MV-4-11 (cell line): ENCODE results near the gene FANK1.
"Not testable (repeated sequence)": the region's sequence is repeated elsewhere in the genome, so short reads cannot be mapped to it uniquely, and the experiment has no call there.

Source experiments
- DNase-seq: peaks from one replicate; lab custom pipeline; 2025; lab: John Stamatoyannopoulos, UW

FANK1 gene

DNA sequence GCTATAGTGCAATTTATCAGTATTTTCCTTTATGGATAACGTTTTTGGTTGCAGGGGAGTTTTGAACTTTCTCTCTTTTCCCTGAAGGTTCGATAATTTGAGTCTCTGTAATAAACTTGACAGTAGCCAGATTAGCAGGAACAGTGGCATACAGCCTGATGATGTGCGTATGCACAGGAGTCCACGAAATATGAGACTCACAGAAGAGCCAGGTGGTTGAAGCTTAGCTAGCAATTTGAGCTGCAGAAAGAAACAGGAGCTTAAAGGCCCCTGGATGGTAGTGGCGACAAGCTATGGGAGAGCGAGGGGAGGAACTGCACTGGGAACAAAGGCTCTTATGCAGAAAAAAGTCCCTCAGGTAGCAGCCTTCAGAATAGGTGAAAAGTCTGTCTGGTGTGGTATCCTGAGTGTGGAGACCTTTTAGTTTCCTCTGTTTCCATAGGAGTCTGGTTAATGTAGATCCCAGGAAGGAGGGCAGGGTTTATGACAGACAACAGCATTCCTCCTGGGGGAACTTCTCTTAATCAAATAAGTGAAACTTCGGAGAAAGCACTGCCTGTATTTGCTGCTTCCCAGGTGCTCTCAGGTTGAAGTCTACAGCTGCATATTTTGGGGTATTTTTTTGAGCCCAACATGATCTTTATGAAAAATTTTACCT is 32.7 kb downstream of the FANK1 start:
- DNase-seq = no peak

GRCh38 chr10:125929618-125930017 is 33.3 kb downstream of the FANK1 start:
- DNase-seq = no peak

GRCh38 chr10:125933693-125934092 is 37.3 kb downstream of the FANK1 start:
- no peak for DNase-seq

DNA sequence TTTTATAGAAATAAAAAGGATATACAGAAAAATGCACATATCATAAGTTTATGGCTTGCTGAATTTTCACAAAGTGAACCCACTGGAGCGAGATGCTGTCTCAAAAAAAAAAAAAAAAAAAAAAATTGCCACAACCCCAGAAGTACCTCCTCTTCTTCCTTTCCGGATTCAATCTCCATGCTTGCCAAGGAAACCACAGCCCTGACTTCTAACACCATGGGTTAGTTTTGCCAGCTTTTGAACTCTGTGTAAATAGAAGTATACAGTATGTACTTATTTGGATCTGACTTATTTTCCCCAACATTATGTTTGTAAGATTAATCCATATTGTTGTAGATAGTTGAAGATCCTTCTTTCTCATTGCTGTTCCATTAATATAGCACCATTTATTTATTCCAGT is 40.0 kb downstream of the FANK1 start:
- no peak for DNase-seq

DNA sequence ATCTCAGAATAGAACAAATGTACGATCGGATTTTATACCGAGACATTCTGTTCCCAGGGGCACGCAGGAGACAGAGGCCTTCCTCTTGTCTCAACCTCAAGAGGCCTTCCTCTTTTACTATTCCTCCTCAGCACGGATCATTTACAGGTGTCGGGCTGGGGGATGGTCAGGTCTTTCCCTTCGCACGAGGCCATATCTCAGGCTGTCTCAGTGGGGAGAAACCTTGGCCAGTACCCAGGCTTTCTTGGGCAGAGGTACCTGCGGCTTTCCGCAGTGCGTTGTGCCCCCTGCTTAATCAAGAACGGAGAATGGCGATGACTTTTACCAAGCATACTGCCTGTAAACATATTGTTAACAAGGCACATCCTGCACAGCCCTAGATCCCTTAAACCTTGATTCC is 44.2 kb downstream of the FANK1 start:
- DNase-seq = no peak

DNA sequence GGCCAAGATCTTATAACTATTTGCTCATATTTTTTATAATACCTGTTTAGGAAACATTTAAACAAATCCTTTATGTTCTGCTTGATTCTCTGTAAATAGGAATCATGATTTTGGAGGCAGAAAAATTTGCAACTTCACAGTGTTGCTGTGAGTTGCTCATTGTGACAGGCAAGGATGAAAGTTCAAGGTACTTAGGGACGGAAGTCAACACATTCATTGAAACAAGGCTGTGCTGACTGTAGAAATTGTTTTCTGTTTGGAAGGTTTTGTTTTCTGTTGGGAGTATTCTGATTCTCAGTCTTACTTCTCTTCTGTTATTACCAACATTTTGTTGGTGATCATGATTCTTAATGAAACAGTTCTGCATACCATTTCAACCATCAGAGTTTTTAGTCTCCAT is 54.9 kb downstream of the FANK1 start:
- DNase-seq = no peak

DNA sequence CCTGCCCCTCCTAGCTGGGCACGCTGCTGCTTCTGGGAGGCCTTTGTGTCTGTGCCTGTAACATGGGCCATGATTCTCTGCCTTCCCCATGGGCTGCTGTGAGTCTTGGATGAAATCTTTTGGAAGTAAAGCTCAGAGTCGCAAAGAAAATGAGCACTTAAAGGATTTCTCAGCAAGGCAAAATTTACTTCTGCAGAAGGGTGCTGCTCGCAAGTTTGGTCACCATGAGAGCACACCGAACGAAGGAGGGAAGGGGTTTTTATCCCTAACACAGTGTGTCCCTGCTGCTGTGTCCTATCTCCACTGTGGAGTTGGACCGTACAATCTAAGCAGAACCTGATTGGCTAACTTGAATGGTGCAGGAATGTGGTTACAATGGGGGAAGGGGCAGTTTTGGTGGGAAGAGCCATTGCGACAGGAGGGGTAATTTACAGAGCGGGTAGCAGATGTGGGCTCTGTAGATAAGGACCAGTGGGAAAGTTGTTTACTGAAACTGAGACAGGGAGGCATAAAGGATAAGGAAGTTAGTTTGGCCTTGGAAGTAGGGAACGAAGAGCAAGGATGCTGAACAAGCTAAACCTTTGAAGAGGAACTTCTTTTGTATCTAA is 57.5 kb downstream of the FANK1 start:
- DNase-seq = peak; percentile 1

DNA sequence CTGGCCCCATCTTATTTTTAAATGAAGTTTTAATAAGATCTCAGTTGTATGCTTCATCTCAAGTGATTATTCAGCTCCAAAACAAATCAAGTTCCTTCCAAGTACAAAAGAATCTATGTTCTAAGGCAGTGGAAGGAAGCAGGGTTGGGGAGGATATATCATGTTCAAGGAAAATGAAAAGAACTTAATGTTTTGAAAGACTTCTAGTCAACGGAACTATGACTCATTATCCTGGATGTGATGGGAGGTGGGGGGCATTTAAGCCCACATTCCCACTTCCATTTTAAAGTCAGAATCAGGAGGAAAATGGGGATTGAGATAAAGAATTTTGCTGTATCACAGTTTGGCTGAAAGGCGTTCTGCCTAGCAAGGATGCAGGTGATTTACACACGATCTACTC is 59.4 kb downstream of the FANK1 start:
- no peak for DNase-seq

DNA sequence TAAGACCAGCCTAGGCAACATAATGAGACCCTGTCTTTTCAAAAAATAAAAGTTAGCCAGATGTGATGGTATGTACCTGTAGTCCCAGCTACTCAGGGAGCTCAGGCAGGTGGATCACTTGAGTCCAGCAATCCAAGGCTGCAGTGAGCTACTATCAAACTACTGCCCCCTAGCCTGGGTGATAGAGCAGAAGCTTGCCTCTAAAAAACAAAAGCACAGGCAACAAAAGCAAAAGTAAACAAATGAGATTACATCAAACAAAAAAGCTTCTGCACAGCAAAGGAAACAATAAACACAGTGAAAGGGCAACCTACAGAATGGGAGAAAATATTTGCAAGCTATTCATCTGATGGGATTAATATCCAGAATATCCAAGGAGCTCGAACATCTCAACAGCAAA is 65.4 kb downstream of the FANK1 start:
- DNase-seq = no peak

DNA sequence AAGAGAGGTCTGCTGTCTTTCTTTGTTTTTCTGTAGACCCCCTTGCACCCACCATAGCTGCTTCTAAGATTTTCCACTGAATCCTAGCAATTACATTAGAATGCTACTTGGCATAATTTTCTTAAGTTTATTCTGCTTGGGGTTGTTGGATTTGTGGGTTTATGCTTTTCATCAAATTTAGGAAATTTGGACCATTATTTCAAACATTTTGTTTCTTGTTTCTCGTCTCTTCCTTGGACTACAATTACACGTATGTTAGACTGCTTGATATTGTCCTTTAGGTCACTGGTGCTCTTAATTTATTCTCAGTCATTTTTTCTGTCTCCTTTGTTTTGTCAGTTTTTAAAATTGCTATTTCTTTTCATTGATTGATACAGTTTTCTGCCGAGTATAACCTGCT is 65.8 kb downstream of the FANK1 start:
- no peak for DNase-seq

GRCh38 chr10:125964558-125964957 is 68.2 kb downstream of the FANK1 start:
- DNase-seq = no peak

GRCh38 chr10:125967533-125967932 is 71.2 kb downstream of the FANK1 start:
- no peak for DNase-seq

DNA sequence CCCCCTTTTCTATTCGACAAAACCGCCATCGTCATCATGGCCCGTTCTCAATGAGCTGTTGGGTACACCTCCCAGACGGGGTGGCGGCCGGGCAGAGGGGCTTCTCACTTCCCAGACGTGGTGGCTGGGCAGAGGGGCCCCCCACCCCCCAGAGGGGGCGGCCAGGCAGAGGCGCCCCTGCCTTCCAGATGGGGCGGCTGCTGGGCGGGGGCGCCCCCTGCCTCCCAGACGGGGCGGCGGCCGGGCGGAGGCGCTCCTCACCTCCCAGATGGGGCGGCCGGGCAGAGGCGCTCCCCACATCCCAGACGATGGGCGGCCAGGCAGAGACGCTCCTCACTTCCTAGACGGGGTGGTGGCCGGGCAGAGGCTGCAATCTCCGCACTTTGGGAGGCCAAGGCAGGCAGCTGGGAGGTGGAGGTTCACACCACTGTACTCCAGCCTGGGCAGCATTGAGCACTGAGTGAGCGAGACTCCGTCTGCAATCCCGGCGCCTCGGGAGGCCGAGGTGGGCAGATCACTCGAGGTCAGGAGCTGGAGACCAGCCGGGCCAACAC is 73.8 kb downstream of the FANK1 start:
- DNase-seq = not testable (repeated sequence)

DNA sequence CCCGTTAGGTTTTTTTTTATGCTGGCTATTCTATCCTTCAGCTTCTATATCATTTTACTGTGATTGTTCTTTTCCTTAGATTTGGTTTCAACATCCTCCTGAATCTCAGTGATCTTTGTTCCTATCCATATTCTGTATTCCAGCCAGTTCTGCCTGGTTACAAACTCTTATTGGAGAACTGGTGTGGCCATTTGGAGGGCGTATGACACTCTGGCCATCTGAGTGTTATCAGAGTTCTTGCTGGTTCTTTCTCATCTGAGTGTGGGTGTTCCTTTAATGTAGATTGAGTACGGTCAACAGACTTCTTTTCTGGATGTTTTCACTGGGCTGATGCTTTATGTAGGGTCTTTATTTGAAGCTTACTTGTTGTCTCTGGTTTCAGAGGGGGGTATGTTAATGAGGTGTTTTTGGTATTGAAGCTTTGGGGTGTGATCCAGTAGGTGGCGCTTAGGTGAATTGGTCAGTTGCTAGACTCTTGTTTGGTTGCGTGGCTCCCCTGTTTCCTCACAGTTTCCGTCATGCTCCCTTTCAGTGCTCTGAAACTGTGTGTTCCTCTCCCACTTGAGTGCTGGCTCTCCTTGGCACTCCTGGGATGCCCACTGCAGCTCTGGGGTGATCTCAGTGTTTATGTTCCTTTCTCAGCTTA is 80.7 kb downstream of the FANK1 start:
- DNase-seq = peak; percentile 1

DNA sequence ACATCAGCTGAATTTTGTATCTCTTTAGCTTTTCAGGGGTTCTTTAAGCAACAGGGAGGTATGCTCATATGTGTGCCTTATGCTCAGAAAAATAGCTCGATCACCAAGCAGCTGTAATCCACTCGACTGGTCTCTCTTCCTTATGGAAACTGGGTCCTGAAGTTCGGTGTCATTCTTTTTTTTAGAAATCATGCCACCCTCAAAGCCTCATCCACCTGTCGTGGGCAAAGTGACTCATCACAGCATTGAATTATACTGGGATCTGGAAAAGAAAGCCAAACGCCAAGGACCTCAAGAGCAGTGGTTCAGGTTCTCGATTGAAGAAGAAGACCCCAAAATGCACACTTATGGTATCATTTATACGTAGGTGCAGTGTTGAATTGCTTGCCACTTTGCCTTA is 83.6 kb downstream of the FANK1 start:
- no peak for DNase-seq

DNA sequence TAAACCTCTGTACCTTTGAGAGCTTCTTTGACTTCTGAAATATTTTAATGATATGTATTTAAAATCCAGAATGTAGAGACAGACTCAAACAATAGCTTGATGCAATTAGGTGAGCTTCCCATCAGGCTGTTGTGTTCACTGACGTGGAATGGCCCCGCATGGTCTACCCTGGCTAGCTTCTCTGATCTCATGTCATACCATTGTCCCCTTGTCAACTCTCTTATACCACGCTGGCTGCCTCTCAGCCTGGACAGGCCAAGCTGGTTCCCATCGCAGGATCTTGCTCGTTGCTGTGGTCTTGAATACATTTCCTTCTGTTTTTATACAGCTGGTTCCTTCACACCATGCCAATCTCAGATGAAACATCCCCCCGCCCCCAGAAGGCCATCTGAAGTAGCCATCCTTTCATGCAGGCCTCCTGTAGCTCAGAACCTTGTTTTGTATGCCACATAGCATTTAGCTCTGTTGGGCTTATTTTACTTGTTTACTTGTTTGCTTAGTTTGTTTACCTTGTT is 84.2 kb downstream of the FANK1 start:
- no peak for DNase-seq

DNA sequence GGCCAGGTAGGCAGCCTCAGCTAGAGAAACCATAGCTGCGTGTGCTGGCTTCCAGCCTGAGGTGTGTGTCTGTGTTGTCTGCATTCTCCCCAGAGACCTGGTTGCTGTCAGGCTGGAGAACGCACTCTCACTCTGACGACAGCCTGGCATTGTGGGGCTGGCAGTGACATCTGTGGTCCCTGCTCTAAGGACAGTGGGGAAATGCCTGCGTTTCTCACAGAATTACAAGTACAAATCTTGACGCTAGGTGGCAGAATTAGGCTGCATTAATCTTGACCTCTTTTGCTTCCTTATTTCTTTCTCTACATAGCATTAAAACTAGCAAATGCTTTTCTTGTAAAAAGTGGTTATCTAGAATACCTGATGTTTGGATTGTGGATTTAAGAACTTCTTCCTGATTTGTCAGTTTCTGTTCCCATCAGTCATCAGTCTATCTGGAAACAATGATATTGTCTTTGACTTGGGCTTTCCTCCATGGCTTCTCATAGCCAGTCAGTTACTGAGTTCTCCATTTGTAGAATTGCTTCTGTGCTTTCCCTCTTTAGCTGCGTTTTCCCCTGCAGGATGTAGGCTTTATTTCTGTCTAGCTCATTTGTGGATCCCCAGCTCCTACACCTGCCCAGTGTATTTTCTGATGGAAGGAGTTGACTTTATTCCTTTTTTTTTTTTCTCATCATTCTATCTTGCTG is 86.0 kb downstream of the FANK1 start:
- DNase-seq = peak; percentile 72

GRCh38 chr10:125983161-125983560 is 86.8 kb downstream of the FANK1 start:
- DNase-seq = no peak

- DNase-seq = no peak
These were observed 87.3 kb downstream of the FANK1 start for GRCh38 chr10:125983656-125984055.

GRCh38 chr10:125984346-125984745 is 88.0 kb downstream of the FANK1 start:
- no peak for DNase-seq

DNA sequence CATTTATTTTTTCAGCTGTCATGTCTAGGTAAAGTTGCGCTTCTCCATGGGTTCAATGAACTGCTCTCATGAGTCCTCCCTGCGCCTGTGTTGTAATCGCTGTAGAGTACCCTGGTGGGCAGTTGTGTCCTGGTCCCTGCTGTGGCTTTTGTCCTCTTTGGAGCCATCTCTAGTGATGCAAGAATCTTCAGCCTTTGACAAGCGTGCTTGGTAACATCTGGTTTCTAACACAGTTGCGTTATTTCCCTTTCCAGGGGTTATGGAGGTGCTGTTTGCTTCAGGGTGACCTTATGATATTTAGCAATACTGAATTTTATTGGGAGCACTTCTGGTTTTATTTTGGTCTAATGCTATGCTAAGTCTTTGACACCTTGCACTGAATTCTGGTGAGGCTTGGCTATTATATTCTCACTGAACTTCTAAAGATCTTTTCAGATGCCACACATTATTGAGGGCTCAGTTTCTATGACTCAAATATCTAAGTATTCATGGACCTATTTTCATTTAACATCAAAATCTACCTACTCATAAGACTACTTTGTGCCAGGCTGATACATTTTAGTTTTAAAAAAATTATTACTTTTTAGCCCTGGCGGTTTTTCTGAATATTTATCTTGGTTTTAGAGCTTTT is 88.6 kb downstream of the FANK1 start:
- peak; percentile 61 for DNase-seq
